WTC11 (cell line): ENCODE measurements around the gene DLGAP5. TPM values are rescaled to one million over a fixed set of nuclear protein-coding genes. Genes with fewer than 3 reads are reported as not detected.

ENCODE experiments used
- ATF6 ChIP-seq: sonication (generic); formaldehyde crosslinking; IDR thresholded peaks from 2 replicates; pipeline ENCODE4 v1.8.1; 2023; ENCODE audit warnings: mild to moderate bottlenecking, missing genetic modification reagents
- CDX4 ChIP-seq: fragments of 250-450 bp; sonication (Bioruptor Pico); IDR thresholded peaks from 2 replicates; pipeline ENCODE4 v1.9.0; 2021; ENCODE audit warnings: moderate library complexity, mild to moderate bottlenecking, inconsistent platforms, borderline replicate concordance
- FOXP4 ChIP-seq: sonication (generic); formaldehyde crosslinking; IDR thresholded peaks from 2 replicates; pipeline ENCODE4 v1.8.0; 2022; ENCODE audit warnings: mild to moderate bottlenecking, missing genetic modification reagents
- HMGXB4 ChIP-seq: sonication (generic); formaldehyde crosslinking; IDR thresholded peaks from 2 replicates; pipeline ENCODE4 v1.8.1; 2023; ENCODE audit warnings: mild to moderate bottlenecking, moderate library complexity, missing genetic modification reagents
- JAZF1 ChIP-seq: fragments of 250-450 bp; sonication (Bioruptor Pico); IDR thresholded peaks from 2 replicates; pipeline ENCODE4 v1.9.0; 2021; ENCODE audit warnings: moderate library complexity, mild to moderate bottlenecking, inconsistent platforms
- ZNF121 ChIP-seq: sonication (generic); formaldehyde crosslinking; IDR thresholded peaks from 2 replicates; pipeline ENCODE4 v1.8.0; 2023; ENCODE audit warnings: missing genetic modification reagents
- ZNF423 ChIP-seq: fragments of 250-450 bp; sonication (Bioruptor Pico); IDR thresholded peaks from 2 replicates; pipeline ENCODE4 v2.1.2; 2022; ENCODE audit warnings: mild to moderate bottlenecking, moderate library complexity
- ZNF425 ChIP-seq: fragments of 250-450 bp; sonication (Bioruptor Pico); conservative IDR thresholded peaks from 2 replicates; pipeline ENCODE4 v1.9.0; 2021; ENCODE audit warnings: mild to moderate bottlenecking
- total RNA-seq: library from RNA; stranded (reverse); gene quantifications from 3 replicates; pipeline ENCODE4 v1.2.3, GENCODE V29; 2021
- TF ChIP-seq, protein P1 (sequence below): sonication (generic); formaldehyde crosslinking; IDR thresholded peaks from 2 replicates; pipeline ENCODE4 v1.8.1; 2023; ENCODE audit warnings: mild to moderate bottlenecking, missing genetic modification reagents, borderline replicate concordance
- TF ChIP-seq, protein P2 (sequence below): sonication (generic); formaldehyde crosslinking; IDR thresholded peaks from 2 replicates; pipeline ENCODE4 v1.8.0; 2022; ENCODE audit warnings: missing genetic modification reagents

Gene DLGAP5
- total RNA-seq, 1 experiment from 2014 or later, result 141 TPM

DNA sequence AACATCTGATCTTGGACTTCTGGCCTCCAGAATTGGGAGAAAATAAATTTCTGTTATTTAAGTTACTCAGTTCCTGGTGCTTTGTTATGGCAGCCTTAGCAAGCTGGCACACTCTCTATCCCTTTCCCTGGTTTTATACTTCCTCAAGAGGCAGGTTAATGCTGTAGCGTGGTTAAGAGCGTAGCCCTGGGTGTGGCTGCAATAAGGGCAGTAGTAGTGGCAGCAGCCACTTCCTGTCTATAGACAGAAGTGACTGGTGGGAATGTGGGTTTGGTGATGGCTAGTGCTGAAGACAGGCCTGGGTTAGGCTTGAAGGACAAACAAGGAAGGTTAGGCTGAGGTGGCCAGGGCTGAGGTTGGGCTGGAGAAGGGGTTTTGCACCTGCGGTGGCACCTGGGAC is 66.0 kb downstream of the DLGAP5 start (continued):
- TF ChIP-seq, protein P1, sequence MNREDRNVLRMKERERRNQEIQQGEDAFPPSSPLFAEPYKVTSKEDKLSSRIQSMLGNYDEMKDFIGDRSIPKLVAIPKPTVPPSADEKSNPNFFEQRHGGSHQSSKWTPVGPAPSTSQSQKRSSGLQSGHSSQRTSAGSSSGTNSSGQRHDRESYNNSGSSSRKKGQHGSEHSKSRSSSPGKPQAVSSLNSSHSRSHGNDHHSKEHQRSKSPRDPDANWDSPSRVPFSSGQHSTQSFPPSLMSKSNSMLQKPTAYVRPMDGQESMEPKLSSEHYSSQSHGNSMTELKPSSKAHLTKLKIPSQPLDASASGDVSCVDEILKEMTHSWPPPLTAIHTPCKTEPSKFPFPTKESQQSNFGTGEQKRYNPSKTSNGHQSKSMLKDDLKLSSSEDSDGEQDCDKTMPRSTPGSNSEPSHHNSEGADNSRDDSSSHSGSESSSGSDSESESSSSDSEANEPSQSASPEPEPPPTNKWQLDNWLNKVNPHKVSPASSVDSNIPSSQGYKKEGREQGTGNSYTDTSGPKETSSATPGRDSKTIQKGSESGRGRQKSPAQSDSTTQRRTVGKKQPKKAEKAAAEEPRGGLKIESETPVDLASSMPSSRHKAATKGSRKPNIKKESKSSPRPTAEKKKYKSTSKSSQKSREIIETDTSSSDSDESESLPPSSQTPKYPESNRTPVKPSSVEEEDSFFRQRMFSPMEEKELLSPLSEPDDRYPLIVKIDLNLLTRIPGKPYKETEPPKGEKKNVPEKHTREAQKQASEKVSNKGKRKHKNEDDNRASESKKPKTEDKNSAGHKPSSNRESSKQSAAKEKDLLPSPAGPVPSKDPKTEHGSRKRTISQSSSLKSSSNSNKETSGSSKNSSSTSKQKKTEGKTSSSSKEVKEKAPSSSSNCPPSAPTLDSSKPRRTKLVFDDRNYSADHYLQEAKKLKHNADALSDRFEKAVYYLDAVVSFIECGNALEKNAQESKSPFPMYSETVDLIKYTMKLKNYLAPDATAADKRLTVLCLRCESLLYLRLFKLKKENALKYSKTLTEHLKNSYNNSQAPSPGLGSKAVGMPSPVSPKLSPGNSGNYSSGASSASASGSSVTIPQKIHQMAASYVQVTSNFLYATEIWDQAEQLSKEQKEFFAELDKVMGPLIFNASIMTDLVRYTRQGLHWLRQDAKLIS (CRISPR knock-in tag), result no peak
- TF ChIP-seq FOXP4 (CRISPR knock-in tag) (no peak), JAZF1 (CRISPR knock-in tag) (no peak), ZNF121 (CRISPR knock-in tag) (no peak), HMGXB4 (CRISPR knock-in tag) (no peak), CDX4 (no peak), ZNF425 (CRISPR knock-in tag) (no peak), ATF6 (CRISPR knock-in tag) (no peak), ZNF423 (no peak)
- TF ChIP-seq, protein P2, sequence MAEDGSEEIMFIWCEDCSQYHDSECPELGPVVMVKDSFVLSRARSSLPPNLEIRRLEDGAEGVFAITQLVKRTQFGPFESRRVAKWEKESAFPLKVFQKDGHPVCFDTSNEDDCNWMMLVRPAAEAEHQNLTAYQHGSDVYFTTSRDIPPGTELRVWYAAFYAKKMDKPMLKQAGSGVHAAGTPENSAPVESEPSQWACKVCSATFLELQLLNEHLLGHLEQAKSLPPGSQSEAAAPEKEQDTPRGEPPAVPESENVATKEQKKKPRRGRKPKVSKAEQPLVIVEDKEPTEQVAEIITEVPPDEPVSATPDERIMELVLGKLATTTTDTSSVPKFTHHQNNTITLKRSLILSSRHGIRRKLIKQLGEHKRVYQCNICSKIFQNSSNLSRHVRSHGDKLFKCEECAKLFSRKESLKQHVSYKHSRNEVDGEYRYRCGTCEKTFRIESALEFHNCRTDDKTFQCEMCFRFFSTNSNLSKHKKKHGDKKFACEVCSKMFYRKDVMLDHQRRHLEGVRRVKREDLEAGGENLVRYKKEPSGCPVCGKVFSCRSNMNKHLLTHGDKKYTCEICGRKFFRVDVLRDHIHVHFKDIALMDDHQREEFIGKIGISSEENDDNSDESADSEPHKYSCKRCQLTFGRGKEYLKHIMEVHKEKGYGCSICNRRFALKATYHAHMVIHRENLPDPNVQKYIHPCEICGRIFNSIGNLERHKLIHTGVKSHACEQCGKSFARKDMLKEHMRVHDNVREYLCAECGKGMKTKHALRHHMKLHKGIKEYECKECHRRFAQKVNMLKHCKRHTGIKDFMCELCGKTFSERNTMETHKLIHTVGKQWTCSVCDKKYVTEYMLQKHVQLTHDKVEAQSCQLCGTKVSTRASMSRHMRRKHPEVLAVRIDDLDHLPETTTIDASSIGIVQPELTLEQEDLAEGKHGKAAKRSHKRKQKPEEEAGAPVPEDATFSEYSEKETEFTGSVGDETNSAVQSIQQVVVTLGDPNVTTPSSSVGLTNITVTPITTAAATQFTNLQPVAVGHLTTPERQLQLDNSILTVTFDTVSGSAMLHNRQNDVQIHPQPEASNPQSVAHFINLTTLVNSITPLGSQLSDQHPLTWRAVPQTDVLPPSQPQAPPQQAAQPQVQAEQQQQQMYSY (CRISPR knock-in tag), result no peak
